Measurements from ENCODE around the gene KCNIP4.

DNA sequence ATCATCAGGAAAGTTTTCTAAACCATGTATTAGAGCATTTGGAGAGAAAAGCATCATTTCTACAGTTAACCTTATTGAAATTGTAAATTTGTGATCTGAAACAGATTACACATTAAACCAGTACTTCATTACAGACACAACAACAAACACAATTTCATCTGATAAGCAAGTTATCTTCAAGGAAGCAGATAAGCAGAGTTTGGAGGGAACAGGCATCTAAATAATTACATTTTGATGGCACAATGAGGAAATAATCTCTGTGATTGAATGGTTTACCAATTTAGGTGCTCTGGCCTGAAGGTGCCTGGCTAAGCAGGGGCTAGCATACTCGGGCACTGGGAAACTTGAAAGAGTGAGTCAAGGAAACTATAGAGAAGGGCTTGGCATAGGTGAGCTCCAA is 628.5 kb downstream of the KCNIP4 start:
- TF ChIP-seq, protein P1, sequence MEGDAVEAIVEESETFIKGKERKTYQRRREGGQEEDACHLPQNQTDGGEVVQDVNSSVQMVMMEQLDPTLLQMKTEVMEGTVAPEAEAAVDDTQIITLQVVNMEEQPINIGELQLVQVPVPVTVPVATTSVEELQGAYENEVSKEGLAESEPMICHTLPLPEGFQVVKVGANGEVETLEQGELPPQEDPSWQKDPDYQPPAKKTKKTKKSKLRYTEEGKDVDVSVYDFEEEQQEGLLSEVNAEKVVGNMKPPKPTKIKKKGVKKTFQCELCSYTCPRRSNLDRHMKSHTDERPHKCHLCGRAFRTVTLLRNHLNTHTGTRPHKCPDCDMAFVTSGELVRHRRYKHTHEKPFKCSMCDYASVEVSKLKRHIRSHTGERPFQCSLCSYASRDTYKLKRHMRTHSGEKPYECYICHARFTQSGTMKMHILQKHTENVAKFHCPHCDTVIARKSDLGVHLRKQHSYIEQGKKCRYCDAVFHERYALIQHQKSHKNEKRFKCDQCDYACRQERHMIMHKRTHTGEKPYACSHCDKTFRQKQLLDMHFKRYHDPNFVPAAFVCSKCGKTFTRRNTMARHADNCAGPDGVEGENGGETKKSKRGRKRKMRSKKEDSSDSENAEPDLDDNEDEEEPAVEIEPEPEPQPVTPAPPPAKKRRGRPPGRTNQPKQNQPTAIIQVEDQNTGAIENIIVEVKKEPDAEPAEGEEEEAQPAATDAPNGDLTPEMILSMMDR (IDR thresholded peaks at IDR 0.05), result no peak
- TF ChIP-seq POLR2A (IDR thresholded peaks at IDR 0.05) (no peak), POLR2AphosphoS5 (IDR thresholded peaks at IDR 0.05) (no peak)
